DMS153 (cell line): Measurements from ENCODE around the gene ABCA5.

ENCODE experiments used
- DNase-seq: peaks from one replicate; lab custom pipeline; 2025; lab: John Stamatoyannopoulos, UW

The ABCA5 gene

GRCh38 chr17:69267219-69267618 lies 59.7 kb downstream of the ABCA5 start:
- no peak for DNase-seq

- no peak for DNase-seq
These were observed 61.1 kb downstream of the ABCA5 start for GRCh38 chr17:69265873-69266272.

DNA sequence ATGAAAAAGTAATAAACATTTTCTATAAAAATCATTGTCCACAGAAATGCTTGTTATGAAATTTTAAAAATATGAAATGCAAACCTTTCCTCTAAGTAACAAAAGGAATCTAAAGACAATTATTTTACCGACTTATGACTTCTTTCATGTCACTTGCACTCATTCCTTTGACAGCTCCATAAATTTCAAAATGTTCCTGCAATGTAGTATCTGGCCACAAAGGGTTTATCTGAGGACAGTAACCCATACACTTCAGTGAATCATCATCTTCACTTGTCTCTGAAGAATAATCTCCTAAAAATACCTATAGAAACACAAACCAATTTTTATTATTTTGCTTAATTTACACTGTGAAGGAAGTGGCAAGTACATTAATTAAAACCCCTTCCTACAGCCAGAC lies 72.7 kb downstream of the ABCA5 start:
- no peak for DNase-seq

DNA sequence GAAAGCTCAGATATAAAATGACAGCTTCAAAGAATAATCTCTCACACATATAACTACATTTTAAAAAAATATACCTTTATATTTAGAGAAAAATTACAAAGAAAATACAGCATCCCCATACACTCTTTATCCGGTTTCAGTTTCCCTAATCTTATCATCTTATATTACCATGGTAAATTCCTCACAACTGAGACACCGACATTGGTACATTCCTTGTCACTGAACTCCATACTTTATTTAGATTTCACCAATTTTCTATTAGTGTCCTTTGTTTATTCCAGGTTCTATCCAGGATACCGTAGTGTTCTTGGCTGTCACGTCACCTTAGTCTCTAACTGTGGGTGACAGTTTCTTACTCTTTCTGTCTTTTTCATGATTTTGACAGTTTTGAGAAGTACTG lies 76.3 kb downstream of the ABCA5 start:
- DNase-seq, result no peak

- peak; percentile 24 for DNase-seq
These were observed 80.1 kb downstream of the ABCA5 start for GRCh38 chr17:69246726-69247375.

GRCh38 chr17:69246202-69246601 lies 80.7 kb downstream of the ABCA5 start:
- DNase-seq, result no peak

GRCh38 chr17:69245617-69246016 lies 81.3 kb downstream of the ABCA5 start:
- no peak for DNase-seq

DNA sequence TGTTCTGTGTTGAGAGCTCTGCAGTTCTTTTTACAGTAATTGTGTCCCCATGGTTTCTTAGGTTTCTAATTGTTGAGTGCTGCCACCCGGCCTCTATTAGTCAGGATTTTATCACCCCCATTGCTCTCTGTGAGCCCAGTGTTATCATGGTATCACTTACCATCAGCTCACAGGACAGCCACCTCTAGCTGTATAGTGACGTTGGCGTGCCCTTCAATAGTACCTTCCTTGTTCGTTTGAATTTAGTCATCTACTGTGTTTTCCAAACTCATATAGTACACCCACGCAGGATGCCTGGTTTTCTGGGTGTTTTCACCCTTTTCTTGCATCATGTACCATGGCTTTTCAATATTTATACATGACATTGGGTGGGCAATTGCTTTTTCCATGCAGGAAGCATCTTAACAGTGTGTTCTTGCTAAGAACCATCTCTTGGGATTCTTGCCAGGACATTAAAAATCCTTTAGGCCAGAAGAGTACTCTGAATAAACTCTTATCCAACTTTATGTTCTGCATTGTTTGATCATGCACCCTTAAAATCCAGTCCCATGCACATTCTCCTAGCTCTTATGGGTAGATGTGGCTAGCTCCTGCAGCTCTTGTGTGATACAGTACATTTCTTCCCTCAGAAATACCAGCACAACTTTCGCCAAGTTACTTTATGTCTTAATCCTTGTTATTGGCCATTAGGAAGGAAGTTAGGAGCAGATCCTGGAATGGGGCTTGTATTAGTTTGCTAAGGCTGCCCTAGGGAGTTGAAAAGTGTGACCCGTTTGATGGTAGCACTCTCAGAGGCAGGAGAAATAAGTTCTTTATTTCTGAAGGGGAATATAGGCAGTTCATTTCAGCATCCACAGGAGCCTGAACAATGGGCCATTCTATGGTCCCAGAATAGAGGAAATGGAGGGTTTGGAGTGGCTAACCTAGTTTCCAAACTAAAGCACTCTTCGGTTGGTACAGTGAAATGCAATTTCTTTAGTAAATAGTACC lies 87.0 kb downstream of the ABCA5 start:
- DNase-seq, result no peak

GRCh38 chr17:69236946-69237345 lies 90.0 kb downstream of the ABCA5 start:
- DNase-seq, result no peak

- DNase-seq, result no peak
These were observed 90.5 kb downstream of the ABCA5 start for GRCh38 chr17:69236464-69236863.

GRCh38 chr17:69235338-69236058 lies 91.4 kb downstream of the ABCA5 start:
- peak; percentile 24 for DNase-seq

DNA sequence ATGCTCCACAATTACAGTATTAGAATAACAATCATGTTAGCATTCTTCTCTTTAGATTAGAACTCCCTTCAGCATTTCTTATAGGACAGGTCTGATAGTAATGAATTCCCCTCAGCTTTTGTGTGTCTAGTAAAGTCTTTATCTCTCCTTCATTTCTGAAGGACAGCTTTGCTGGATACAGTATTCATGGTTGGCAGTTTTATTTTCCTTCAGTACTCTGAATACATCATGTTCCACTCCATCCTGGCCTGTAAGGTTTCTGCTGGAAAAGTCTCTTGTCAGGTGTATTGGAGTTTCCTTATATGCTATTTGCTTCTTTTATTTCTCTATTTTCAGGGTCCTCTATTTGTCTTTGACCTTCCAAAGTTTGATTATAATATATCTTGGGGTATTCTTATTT lies 94.3 kb downstream of the ABCA5 start:
- no peak for DNase-seq

GRCh38 chr17:69231521-69231920 lies 95.4 kb downstream of the ABCA5 start:
- DNase-seq, result no peak

GRCh38 chr17:69230939-69231338 lies 96.0 kb downstream of the ABCA5 start:
- no peak for DNase-seq

DNA sequence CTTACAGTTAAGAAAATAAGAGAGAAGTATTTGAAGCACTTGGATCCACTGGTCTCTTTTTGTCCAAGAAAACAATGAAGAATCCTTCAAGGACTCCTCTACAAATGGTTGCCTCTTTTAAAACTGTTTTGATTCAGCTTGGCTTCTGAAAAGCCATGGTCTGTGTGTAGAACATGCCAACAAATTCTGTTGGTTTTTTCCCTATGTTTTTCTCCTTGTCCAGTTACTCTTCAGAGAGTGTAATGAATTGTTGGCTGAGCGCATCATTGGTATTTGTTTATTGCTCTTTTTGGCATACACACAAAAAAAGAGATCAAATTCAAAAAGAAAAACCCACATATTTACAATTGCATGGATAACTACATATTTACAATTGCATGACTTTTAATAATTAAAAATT lies 98.4 kb downstream of the ABCA5 start, which contains the start of gene ABCA10:
ABCA10 (minus strand) TSS at position 249 of the 400 bp plus-strand sequence. CDS start 3,466 bp downstream, outside the sequence.
- no peak for DNase-seq

GRCh38 chr17:69228018-69228417 lies 98.9 kb downstream of the ABCA5 start:
- no peak for DNase-seq

- no peak for DNase-seq
These were observed 99.4 kb downstream of the ABCA5 start for GRCh38 chr17:69227541-69227940.

GRCh38 chr17:69223809-69224208 lies 103.1 kb downstream of the ABCA5 start:
- DNase-seq, result no peak

DNA sequence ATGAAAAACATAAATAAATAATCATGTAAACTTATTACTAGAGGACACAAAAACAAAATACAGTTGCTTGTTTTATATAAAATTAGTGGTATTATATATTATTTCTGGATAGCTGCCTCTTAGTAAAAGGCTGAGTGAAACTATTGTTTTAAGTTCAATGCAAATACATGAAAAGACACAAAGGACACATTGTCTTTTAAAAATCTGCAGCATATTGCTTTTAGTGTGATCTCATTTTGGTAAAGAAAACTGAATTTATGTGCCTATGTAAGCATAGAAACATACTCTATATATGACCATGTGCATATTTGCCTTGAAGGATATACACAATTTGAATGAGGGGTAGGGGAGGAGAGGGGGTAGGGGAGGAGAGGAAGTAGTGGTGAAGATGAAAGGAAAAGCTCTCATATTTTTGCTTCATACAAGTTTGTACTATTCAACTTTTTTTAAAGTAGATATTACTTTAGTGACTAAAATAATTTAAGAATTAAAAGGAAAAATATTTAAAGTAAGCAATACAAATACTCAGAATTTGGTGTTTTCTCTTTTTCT lies 104.2 kb downstream of the ABCA5 start:
- no peak for DNase-seq

GRCh38 chr17:69220098-69220497 lies 106.8 kb downstream of the ABCA5 start:
- no peak for DNase-seq

GRCh38 chr17:69218986-69219385 lies 107.9 kb downstream of the ABCA5 start:
- DNase-seq, result no peak
